ENCODE results near the gene CDC42EP5. TPM values are rescaled to one million over a fixed set of nuclear protein-coding genes. Genes with fewer than 3 reads are reported as not detected.
A peak's percentile ranks its signal among the peaks of the same experiment; 100 is the strongest.

CDC42EP5 gene
- total and polyA plus RNA-seq, 2 donors (not counting 1 experiment from before 2014, with no cell fraction given), result not detected

DNA sequence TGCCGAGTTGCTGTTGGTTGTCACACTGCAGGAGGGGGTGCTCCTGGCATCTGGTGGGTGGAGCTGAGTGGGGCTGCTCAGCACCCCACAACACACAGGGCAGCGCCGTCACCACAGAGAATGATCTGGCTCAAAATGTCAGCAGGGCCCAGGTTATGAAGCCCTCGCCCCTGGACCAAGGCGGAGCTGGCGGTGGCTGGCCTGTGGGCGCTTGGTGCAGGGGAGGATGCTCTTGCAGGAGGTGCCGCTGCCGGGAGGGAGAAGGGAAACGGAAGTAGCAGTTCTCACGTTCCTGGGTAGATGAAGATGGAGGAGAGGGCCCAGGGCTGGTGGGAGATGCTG lies 38.3 kb downstream of the CDC42EP5 start:
- intact Hi-C loops (cut with micrococcal nuclease), result no loop called here
- Histone ChIP-seq H3K9ac (ENCODE audit: low read length) (no peak overlapping the region), H3K4me3 (ENCODE audit: control extremely low read depth in 1 of 5, extremely low read depth in 1 of 5, insufficient read depth in 1 of 5, low read depth in 2 of 5, low read length in 4 of 5) (no peak overlapping the region), H3K36me3 (replicated peaks in 1 of 2; ENCODE audit: control extremely low read depth in 1 of 2, control insufficient read depth in 1 of 2, extremely low read depth in 1 of 2, insufficient read depth in 2 of 2, low read length in 1 of 2) (peaks cover 0 to 1% of the 10 kb centered on the region in 2 experiments), H3K79me2 (ENCODE audit: control insufficient read depth, insufficient read depth, low read length) (peaks cover 17% of the 10 kb centered on the region), H3K27me3 (replicated peaks in 1 of 4; ENCODE audit: control extremely low read depth in 1 of 4, control insufficient read depth in 3 of 4, insufficient read depth in 4 of 4, low read length in 3 of 4) (peaks cover 0 to 10% (median 3%) of the 10 kb centered on the region in 4 experiments), H3K9me3 (ENCODE audit: control extremely low read depth in 1 of 3, control insufficient read depth in 2 of 3, insufficient read depth in 1 of 3, low read length in 2 of 3) (no peaks in the 10 kb centered on the region), H3K27ac (ENCODE audit: low read length in 2 of 2) (no peak overlapping the region), H4K20me1 (ENCODE audit: control insufficient read depth, insufficient read depth, low read length, poor library complexity, severe bottlenecking) (peaks cover 13% of the 10 kb centered on the region), H3K4me1 (ENCODE audit: control insufficient read depth in 2 of 2, insufficient read depth in 2 of 2, low read length in 2 of 2) (peaks cover 10 to 21% of the 10 kb centered on the region in 2 donors), H3K4me2 (replicated peaks; ENCODE audit: low read depth, low read length, poor library complexity, severe bottlenecking) (peak overlapping the region; percentile 7), H2AFZ (ENCODE audit: insufficient read depth, low read depth, low read length, poor library complexity, severe bottlenecking) (no peak overlapping the region)
- Mint-ChIP-seq H3K9me3 (ENCODE audit: insufficient read depth) (no peaks in the 10 kb centered on the region), H3K4me3 (no peak overlapping the region), H3K4me1 (peaks cover 16% of the 10 kb centered on the region), H3K27me3 (peaks cover 4% of the 10 kb centered on the region), H3K27ac (no peak overlapping the region)
- POLR2A ChIA-PET, result no interaction called here
- WGBS (ENCODE audit: insufficient coverage), result 69% methylated on average over 9 of the region's 11 CpGs
- CTCF ChIA-PET, result no interaction called here
- DNase-seq (no peak), ATAC-seq (ENCODE audit: low read depth) (no peak)
- TF ChIP-seq EZH2 (IDR thresholded peaks at IDR 0.05; ENCODE audit: borderline replicate concordance, insufficient read depth, low read depth, low read length, poor library complexity, severe bottlenecking) (no peak), CTCF (IDR thresholded peaks at IDR 0.05) (no peak)

- Mint-ChIP-seq H3K9me3 (ENCODE audit: insufficient read depth) (no peaks in the 10 kb centered on the region), H3K27me3 (peaks cover 6% of the 10 kb centered on the region), H3K4me3 (no peak overlapping the region), H3K27ac (no peak overlapping the region), H3K4me1 (peaks cover 15% of the 10 kb centered on the region)
- peak overlapping the region; percentile 7 for H3K4me2 ChIP-seq (replicated peaks; ENCODE audit: low read depth, low read length, poor library complexity, severe bottlenecking)
- H3K79me2 ChIP-seq (ENCODE audit: control insufficient read depth, insufficient read depth, low read length), result peaks cover 14% of the 10 kb centered on the region
- H3K4me3 ChIP-seq (ENCODE audit: control extremely low read depth in 1 of 5, extremely low read depth in 1 of 5, insufficient read depth in 1 of 5, low read depth in 2 of 5, low read length in 4 of 5), result no peak overlapping the region
- intact Hi-C loops (cut with micrococcal nuclease), result no loop called here
- no peak for DNase-seq
- peaks cover 0 to 15% (median 6%) of the 10 kb centered on the region in 4 experiments for H3K27me3 ChIP-seq (replicated peaks in 1 of 4; ENCODE audit: control extremely low read depth in 1 of 4, control insufficient read depth in 3 of 4, insufficient read depth in 4 of 4, low read length in 3 of 4)
- no peak for TF ChIP-seq EZH2 (IDR thresholded peaks at IDR 0.05; ENCODE audit: borderline replicate concordance, insufficient read depth, low read depth, low read length, poor library complexity, severe bottlenecking)
- no peak for TF ChIP-seq CTCF (IDR thresholded peaks at IDR 0.05)
- peaks cover 13% of the 10 kb centered on the region for H4K20me1 ChIP-seq (ENCODE audit: control insufficient read depth, insufficient read depth, low read length, poor library complexity, severe bottlenecking)
- peaks cover 0 to 1% of the 10 kb centered on the region in 2 experiments for H3K36me3 ChIP-seq (replicated peaks in 1 of 2; ENCODE audit: control extremely low read depth in 1 of 2, control insufficient read depth in 1 of 2, extremely low read depth in 1 of 2, insufficient read depth in 2 of 2, low read length in 1 of 2)
- ChIA-PET POLR2A (no interaction called here), CTCF (no interaction called here)
- no peak overlapping the region for H3K9ac ChIP-seq (ENCODE audit: low read length)
- H3K27ac ChIP-seq (ENCODE audit: low read length in 2 of 2), result no peak overlapping the region
- no peak overlapping the region for H2AFZ ChIP-seq (ENCODE audit: insufficient read depth, low read depth, low read length, poor library complexity, severe bottlenecking)
- peaks cover 11 to 22% of the 10 kb centered on the region in 2 donors for H3K4me1 ChIP-seq (ENCODE audit: control insufficient read depth in 2 of 2, insufficient read depth in 2 of 2, low read length in 2 of 2)
- H3K9me3 ChIP-seq (ENCODE audit: control extremely low read depth in 1 of 3, control insufficient read depth in 2 of 3, insufficient read depth in 1 of 3, low read length in 2 of 3), result no peaks in the 10 kb centered on the region
- no peak for ATAC-seq (ENCODE audit: low read depth)
- 78% methylated on average over 23 of the region's 23 CpGs for whole genome bisulfite sequencing (ENCODE audit: insufficient coverage)
Measured at GRCh38 chr19:54434112-54434872, 38.8 kb downstream of the CDC42EP5 start.

Measured in B cell (primary cell).